ENCODE measurements around the gene MRI1. TPM values are rescaled to one million over a fixed set of nuclear protein-coding genes. Genes with fewer than 3 reads are reported as not detected.

Gene MRI1
- total and polyA plus RNA-seq, 2 experiments from 2014 or later: 12.3 to 44.5 TPM

DNA sequence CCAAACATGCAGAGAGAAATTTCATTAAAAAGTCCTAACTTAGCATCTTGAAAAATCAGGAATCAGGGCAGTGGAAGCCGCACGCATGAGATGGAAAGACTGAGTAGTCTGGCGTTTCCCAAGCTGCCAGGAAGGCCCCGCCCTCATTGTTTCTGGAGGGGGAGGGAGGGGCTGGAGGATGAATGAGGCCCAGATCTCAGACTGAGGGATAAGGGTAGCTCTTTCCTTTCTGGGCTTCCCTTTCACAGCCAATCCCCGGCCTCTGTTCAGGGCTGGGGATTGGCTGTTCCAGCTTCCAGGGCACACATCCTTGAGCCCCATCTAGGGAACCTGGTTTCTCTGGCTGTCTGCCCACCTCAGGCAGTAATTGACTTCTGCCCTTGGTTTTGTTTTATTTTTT, 17.2 kb downstream of the MRI1 start:
- TF ChIP-seq STAT1 (IDR thresholded peaks at IDR 0.05; ENCODE audit: unreplicated experiment) (no peak), NANOG (IDR thresholded peaks at IDR 0.05; ENCODE audit: borderline replicate concordance) (no peak), CREB1 (CRISPR knock-in tag; IDR thresholded peaks at IDR 0.05; ENCODE audit: low read depth) (no peak), EZH2phosphoT487 (IDR thresholded peaks at IDR 0.05; ENCODE audit: unreplicated experiment) (no peak), ZNF331 (CRISPR knock-in tag; IDR thresholded peaks at IDR 0.05; ENCODE audit: low read depth) (no peak)
- peaks cover 5% of the 10 kb centered on the region for H3K79me2 ChIP-seq (replicated peaks; ENCODE audit: insufficient read depth)
- peak; percentile 83 for ATAC-seq
- no peak overlapping the region for H3K4me3 ChIP-seq
- H3K9me2 ChIP-seq (ENCODE audit: insufficient read depth): no peaks in the 10 kb centered on the region
- Mint-ChIP-seq H3K27ac (no peak overlapping the region), H3K9me3 (no peaks in the 10 kb centered on the region; the same call in 2 of the 3 replicates), H3K27me3 (ENCODE audit: insufficient read depth, low read depth, poor library complexity) (peaks cover 20% of the 10 kb centered on the region), H3K4me1 (peaks cover 15% of the 10 kb centered on the region), H3K36me3 (ENCODE audit: low read depth) (peaks cover 31% of the 10 kb centered on the region), H3K4me3 (no peak overlapping the region)
- no peaks in the 10 kb centered on the region for H3K27me3 ChIP-seq (ENCODE audit: insufficient read depth)
- peaks cover 12% of the 10 kb centered on the region; the same call in 1 of the 2 replicates for H3F3A ChIP-seq (replicated peaks; ENCODE audit: low read depth)
- H2AFZ ChIP-seq: no peak overlapping the region
- H3K4me2 ChIP-seq: no peak overlapping the region
- 0 out of 2 replicates have a peak overlapping the region, but pooled peaks have one; percentile 11 for H3K27ac ChIP-seq (ENCODE audit: low read depth)
- 0 out of 2 replicates have a peak, but pooled peaks cover 5% of the 10 kb centered on the region for H4K20me1 ChIP-seq (replicated peaks; ENCODE audit: insufficient read depth)
- 0 out of 2 replicates have a peak, but pooled peaks cover 4% of the 10 kb centered on the region for H3K36me3 ChIP-seq (ENCODE audit: insufficient read depth)
- peaks cover 3% of the 10 kb centered on the region; the same call in 1 of the 2 replicates for H3K4me1 ChIP-seq (ENCODE audit: insufficient read depth)
- peak; percentile 91 for DNase-seq (ENCODE audit: low spot score)

DNA sequence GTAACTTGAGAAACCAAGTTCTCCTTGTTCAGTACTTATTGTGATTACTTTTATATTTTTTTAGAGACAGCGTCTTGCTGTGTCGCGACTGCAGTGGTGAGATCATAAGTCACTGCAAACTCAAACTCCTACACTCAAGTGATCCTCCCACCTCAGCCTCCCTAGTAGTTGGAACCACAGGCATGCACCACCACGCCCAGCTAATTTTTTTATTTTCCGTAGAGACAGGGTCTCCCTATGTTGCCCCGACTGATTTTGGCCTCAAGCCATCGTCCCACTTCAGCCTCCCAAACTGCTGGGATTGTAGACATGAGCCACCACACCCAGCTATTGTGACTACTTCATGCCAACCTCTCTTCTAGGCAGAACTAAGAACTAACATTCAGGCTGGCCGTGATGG, 18.2 kb downstream of the MRI1 start:
- Histone ChIP-seq H2AFZ (no peak overlapping the region), H3K36me3 (ENCODE audit: insufficient read depth) (0 out of 2 replicates have a peak, but pooled peaks cover 4% of the 10 kb centered on the region), H4K20me1 (replicated peaks; ENCODE audit: insufficient read depth) (0 out of 2 replicates have a peak, but pooled peaks cover 5% of the 10 kb centered on the region), H3K79me2 (replicated peaks; ENCODE audit: insufficient read depth) (no peaks in the 10 kb centered on the region), H3K27ac (ENCODE audit: low read depth) (no peak overlapping the region), H3K4me3 (no peak overlapping the region), H3K4me1 (ENCODE audit: insufficient read depth) (peaks cover 3% of the 10 kb centered on the region; the same call in 1 of the 2 replicates), H3K27me3 (ENCODE audit: insufficient read depth) (no peaks in the 10 kb centered on the region), H3K4me2 (no peak overlapping the region), H3F3A (replicated peaks; ENCODE audit: low read depth) (peaks cover 12% of the 10 kb centered on the region; the same call in 1 of the 2 replicates), H3K9me2 (ENCODE audit: insufficient read depth) (no peaks in the 10 kb centered on the region)
- Mint-ChIP-seq H3K27ac (no peak overlapping the region), H3K9me3 (no peaks in the 10 kb centered on the region), H3K36me3 (ENCODE audit: low read depth) (peaks cover 27% of the 10 kb centered on the region), H3K4me3 (no peak overlapping the region), H3K4me1 (peaks cover 13% of the 10 kb centered on the region), H3K27me3 (ENCODE audit: insufficient read depth, low read depth, poor library complexity) (peaks cover 20% of the 10 kb centered on the region)
- ATAC-seq: no peak
- DNase-seq (ENCODE audit: low spot score): no peak
- TF ChIP-seq, protein P1, sequence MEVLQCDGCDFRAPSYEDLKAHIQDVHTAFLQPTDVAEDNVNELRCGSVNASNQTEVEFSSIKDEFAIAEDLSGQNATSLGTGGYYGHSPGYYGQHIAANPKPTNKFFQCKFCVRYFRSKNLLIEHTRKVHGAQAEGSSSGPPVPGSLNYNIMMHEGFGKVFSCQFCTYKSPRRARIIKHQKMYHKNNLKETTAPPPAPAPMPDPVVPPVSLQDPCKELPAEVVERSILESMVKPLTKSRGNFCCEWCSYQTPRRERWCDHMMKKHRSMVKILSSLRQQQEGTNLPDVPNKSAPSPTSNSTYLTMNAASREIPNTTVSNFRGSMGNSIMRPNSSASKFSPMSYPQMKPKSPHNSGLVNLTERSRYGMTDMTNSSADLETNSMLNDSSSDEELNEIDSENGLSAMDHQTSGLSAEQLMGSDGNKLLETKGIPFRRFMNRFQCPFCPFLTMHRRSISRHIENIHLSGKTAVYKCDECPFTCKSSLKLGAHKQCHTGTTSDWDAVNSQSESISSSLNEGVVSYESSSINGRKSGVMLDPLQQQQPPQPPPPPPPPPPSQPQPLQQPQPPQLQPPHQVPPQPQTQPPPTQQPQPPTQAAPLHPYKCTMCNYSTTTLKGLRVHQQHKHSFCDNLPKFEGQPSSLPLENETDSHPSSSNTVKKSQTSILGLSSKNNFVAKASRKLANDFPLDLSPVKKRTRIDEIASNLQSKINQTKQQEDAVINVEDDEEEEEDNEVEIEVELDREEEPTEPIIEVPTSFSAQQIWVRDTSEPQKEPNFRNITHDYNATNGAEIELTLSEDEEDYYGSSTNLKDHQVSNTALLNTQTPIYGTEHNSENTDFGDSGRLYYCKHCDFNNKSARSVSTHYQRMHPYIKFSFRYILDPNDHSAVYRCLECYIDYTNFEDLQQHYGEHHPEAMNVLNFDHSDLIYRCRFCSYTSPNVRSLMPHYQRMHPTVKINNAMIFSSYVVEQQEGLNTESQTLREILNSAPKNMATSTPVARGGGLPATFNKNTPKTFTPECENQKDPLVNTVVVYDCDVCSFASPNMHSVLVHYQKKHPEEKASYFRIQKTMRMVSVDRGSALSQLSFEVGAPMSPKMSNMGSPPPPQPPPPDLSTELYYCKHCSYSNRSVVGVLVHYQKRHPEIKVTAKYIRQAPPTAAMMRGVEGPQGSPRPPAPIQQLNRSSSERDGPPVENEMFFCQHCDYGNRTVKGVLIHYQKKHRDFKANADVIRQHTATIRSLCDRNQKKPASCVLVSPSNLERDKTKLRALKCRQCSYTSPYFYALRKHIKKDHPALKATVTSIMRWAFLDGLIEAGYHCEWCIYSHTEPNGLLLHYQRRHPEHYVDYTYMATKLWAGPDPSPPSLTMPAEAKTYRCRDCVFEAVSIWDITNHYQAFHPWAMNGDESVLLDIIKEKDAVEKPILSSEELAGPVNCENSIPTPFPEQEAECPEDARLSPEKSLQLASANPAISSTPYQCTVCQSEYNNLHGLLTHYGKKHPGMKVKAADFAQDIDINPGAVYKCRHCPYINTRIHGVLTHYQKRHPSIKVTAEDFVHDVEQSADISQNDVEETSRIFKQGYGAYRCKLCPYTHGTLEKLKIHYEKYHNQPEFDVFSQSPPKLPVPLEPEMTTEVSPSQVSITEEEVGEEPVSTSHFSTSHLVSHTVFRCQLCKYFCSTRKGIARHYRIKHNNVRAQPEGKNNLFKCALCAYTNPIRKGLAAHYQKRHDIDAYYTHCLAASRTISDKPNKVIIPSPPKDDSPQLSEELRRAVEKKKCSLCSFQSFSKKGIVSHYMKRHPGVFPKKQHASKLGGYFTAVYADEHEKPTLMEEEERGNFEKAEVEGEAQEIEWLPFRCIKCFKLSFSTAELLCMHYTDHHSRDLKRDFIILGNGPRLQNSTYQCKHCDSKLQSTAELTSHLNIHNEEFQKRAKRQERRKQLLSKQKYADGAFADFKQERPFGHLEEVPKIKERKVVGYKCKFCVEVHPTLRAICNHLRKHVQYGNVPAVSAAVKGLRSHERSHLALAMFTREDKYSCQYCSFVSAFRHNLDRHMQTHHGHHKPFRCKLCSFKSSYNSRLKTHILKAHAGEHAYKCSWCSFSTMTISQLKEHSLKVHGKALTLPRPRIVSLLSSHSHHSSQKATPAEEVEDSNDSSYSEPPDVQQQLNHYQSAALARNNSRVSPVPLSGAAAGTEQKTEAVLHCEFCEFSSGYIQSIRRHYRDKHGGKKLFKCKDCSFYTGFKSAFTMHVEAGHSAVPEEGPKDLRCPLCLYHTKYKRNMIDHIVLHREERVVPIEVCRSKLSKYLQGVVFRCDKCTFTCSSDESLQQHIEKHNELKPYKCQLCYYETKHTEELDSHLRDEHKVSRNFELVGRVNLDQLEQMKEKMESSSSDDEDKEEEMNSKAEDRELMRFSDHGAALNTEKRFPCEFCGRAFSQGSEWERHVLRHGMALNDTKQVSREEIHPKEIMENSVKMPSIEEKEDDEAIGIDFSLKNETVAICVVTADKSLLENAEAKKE (CRISPR knock-in tag; IDR thresholded peaks at IDR 0.05): no peak
- TF ChIP-seq, protein P2, sequence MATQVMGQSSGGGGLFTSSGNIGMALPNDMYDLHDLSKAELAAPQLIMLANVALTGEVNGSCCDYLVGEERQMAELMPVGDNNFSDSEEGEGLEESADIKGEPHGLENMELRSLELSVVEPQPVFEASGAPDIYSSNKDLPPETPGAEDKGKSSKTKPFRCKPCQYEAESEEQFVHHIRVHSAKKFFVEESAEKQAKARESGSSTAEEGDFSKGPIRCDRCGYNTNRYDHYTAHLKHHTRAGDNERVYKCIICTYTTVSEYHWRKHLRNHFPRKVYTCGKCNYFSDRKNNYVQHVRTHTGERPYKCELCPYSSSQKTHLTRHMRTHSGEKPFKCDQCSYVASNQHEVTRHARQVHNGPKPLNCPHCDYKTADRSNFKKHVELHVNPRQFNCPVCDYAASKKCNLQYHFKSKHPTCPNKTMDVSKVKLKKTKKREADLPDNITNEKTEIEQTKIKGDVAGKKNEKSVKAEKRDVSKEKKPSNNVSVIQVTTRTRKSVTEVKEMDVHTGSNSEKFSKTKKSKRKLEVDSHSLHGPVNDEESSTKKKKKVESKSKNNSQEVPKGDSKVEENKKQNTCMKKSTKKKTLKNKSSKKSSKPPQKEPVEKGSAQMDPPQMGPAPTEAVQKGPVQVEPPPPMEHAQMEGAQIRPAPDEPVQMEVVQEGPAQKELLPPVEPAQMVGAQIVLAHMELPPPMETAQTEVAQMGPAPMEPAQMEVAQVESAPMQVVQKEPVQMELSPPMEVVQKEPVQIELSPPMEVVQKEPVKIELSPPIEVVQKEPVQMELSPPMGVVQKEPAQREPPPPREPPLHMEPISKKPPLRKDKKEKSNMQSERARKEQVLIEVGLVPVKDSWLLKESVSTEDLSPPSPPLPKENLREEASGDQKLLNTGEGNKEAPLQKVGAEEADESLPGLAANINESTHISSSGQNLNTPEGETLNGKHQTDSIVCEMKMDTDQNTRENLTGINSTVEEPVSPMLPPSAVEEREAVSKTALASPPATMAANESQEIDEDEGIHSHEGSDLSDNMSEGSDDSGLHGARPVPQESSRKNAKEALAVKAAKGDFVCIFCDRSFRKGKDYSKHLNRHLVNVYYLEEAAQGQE (IDR thresholded peaks at IDR 0.05; ENCODE audit: unreplicated experiment): no peak
- TF ChIP-seq ZNF114 (CRISPR knock-in tag; IDR thresholded peaks at IDR 0.05) (no peak), CREB1 (CRISPR knock-in tag; IDR thresholded peaks at IDR 0.05; ENCODE audit: low read depth) (no peak), EZH2phosphoT487 (IDR thresholded peaks at IDR 0.05; ENCODE audit: unreplicated experiment) (no peak), ZNF331 (CRISPR knock-in tag; IDR thresholded peaks at IDR 0.05; ENCODE audit: low read depth) (no peak), STAT1 (IDR thresholded peaks at IDR 0.05; ENCODE audit: unreplicated experiment) (no peak), NANOG (IDR thresholded peaks at IDR 0.05; ENCODE audit: borderline replicate concordance) (no peak)
- TF ChIP-seq, protein P3, sequence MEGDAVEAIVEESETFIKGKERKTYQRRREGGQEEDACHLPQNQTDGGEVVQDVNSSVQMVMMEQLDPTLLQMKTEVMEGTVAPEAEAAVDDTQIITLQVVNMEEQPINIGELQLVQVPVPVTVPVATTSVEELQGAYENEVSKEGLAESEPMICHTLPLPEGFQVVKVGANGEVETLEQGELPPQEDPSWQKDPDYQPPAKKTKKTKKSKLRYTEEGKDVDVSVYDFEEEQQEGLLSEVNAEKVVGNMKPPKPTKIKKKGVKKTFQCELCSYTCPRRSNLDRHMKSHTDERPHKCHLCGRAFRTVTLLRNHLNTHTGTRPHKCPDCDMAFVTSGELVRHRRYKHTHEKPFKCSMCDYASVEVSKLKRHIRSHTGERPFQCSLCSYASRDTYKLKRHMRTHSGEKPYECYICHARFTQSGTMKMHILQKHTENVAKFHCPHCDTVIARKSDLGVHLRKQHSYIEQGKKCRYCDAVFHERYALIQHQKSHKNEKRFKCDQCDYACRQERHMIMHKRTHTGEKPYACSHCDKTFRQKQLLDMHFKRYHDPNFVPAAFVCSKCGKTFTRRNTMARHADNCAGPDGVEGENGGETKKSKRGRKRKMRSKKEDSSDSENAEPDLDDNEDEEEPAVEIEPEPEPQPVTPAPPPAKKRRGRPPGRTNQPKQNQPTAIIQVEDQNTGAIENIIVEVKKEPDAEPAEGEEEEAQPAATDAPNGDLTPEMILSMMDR (conservative IDR thresholded peaks at IDR 0.05; ENCODE audit: low read depth in 2 of 2): no peak

All from GM23338 (cell line).